KMS-11 (cell line): ENCODE results near the gene SPTB.

Experiments used
- H2AFZ ChIP-seq: fragments of 200-600 bp; sonication (generic); 2 replicates; pipeline ENCODE4 v1.6.1; 2016; ENCODE audit warnings: antibody characterized with exemption, mixed run types, low read depth
- H3K27ac ChIP-seq: fragments of 200-600 bp; sonication (generic); 2 replicates; pipeline ENCODE4 v1.6.1; 2016; ENCODE audit warnings: mild to moderate bottlenecking, mixed run types
- H3K27me3 ChIP-seq: fragments of 200-600 bp; sonication (generic); 2 replicates; pipeline ENCODE4 v1.6.1; 2017; ENCODE audit warnings: mild to moderate bottlenecking, low read depth, mixed run types, moderate library complexity; ENCODE audit not compliant: insufficient read depth
- H3K36me3 ChIP-seq: fragments of 200-600 bp; sonication (generic); 2 replicates; pipeline ENCODE4 v1.6.1; 2017; ENCODE audit warnings: mild to moderate bottlenecking, mixed run types; ENCODE audit not compliant: insufficient read depth
- H3K4me1 ChIP-seq: fragments of 200-600 bp; sonication (generic); 2 replicates; pipeline ENCODE4 v1.6.1; 2016; ENCODE audit warnings: mild to moderate bottlenecking, low read depth, mixed run types; ENCODE audit not compliant: poor library complexity, severe bottlenecking
- H3K4me2 ChIP-seq: fragments of 200-600 bp; sonication (generic); 2 replicates; pipeline ENCODE4 v1.7.0; 2016; ENCODE audit warnings: mild to moderate bottlenecking, mixed run types
- H3K4me3 ChIP-seq: fragments of 200-600 bp; sonication (generic); IDR thresholded peaks from 2 replicates; pipeline ENCODE4 v1.6.1; 2017; ENCODE audit warnings: low read depth, low read length, mixed read lengths; ENCODE audit not compliant: insufficient read depth
- H3K79me2 ChIP-seq: fragments of 200-600 bp; sonication (generic); 2 replicates; pipeline ENCODE4 v1.6.1; 2016; ENCODE audit warnings: low read depth, mixed run types; ENCODE audit not compliant: insufficient read depth
- H3K9ac ChIP-seq: fragments of 200-600 bp; sonication (generic); 2 replicates; pipeline ENCODE4 v1.6.1; 2016; ENCODE audit warnings: mild to moderate bottlenecking, mixed run types
- H4K20me1 ChIP-seq: fragments of 200-600 bp; sonication (generic); 2 replicates; pipeline ENCODE4 v1.6.1; 2016; ENCODE audit warnings: mild to moderate bottlenecking, mixed run types; ENCODE audit not compliant: insufficient read depth
- TF ChIP-seq, protein P1 (sequence below): fragments of 200-600 bp; sonication (generic); conservative IDR thresholded peaks from 2 replicates; pipeline ENCODE4 v1.6.1; 2017; ENCODE audit warnings: low read depth, mild to moderate bottlenecking, antibody characterized with exemption, low read length, moderate library complexity, mixed read lengths

Gene SPTB

DNA sequence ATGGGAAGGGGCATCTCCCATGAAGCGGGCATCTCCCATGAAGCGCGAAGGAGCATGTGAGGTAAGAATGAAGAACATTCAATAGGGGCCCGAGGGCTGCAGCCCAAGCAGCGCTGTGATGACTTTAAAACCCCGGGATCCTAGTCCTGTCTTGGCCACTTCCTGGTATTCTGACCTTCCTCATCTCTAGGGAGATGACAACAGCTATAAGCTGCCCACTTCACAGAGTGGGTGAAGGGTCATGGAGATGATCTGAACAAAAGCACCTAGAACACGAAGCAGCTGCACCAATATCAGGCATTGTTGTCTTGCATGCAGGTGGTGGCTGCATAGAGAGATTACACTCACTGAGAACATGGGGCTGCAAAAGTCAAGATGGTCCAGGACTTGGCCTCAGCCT lies 64.5 kb downstream of the SPTB start:
- H3K9ac ChIP-seq = no peak overlapping the region
- no peak overlapping the region for H3K4me3 ChIP-seq
- no peaks in the 10 kb centered on the region for H3K36me3 ChIP-seq
- H2AFZ ChIP-seq = no peak overlapping the region
- H3K27ac ChIP-seq = no peak overlapping the region
- no peak overlapping the region for H3K4me2 ChIP-seq
- H3K4me1 ChIP-seq = peaks cover 18% of the 10 kb centered on the region
- no peaks in the 10 kb centered on the region for H3K27me3 ChIP-seq
- no peaks in the 10 kb centered on the region for H3K79me2 ChIP-seq
- no peaks in the 10 kb centered on the region for H4K20me1 ChIP-seq
- TF ChIP-seq, protein P1, sequence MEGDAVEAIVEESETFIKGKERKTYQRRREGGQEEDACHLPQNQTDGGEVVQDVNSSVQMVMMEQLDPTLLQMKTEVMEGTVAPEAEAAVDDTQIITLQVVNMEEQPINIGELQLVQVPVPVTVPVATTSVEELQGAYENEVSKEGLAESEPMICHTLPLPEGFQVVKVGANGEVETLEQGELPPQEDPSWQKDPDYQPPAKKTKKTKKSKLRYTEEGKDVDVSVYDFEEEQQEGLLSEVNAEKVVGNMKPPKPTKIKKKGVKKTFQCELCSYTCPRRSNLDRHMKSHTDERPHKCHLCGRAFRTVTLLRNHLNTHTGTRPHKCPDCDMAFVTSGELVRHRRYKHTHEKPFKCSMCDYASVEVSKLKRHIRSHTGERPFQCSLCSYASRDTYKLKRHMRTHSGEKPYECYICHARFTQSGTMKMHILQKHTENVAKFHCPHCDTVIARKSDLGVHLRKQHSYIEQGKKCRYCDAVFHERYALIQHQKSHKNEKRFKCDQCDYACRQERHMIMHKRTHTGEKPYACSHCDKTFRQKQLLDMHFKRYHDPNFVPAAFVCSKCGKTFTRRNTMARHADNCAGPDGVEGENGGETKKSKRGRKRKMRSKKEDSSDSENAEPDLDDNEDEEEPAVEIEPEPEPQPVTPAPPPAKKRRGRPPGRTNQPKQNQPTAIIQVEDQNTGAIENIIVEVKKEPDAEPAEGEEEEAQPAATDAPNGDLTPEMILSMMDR = no peak

DNA sequence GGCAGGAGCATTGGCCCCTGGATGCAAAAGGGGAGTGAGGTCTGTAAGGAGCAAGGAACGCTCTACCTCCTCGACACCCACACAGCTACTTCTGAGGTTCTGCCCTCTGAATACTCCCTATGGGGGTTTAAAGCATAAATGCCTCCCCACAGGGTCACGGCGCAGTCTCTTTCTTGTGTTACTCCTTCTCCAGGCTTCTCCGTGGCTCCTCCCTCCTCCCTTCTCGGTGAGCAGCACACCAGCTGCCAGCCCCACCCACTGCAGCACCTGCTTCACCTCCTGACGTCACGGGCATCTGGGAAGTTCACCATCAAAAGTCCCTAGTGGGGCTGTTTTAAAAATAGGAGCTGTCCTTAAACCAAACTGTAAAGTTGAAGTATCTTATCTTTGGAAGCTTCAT lies 67.3 kb downstream of the SPTB start:
- Histone ChIP-seq H4K20me1 (no peaks in the 10 kb centered on the region), H3K4me1 (peaks cover 18% of the 10 kb centered on the region), H3K27ac (no peak overlapping the region), H3K4me3 (no peak overlapping the region), H3K79me2 (no peaks in the 10 kb centered on the region), H3K27me3 (no peaks in the 10 kb centered on the region), H3K36me3 (no peaks in the 10 kb centered on the region), H2AFZ (peak overlapping the region; percentile 53; the same call in 1 of the 2 replicates), H3K9ac (no peak overlapping the region), H3K4me2 (peak overlapping the region; percentile 23)
- TF ChIP-seq, protein P1 = no peak

DNA sequence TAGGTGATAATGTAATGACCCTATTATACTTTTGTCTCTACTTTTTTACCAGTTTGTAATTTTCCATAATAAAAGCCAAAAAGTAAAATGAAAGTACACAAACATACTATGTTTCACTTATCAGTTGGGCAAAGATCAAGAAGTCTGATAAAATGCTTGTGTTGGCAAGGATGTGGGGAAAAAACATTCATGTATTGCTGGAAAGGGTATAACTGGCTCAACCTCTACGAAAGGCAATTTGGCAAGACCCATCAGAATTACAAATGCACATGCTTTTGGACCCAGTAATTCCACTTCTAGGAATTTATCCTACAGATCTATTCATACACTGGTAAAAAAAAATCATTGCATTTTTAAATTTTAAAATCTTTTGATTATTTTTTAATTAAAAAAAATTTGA lies 68.0 kb downstream of the SPTB start:
- no peaks in the 10 kb centered on the region for H3K79me2 ChIP-seq
- H3K4me2 ChIP-seq = no peak overlapping the region
- no peaks in the 10 kb centered on the region for H4K20me1 ChIP-seq
- no peak overlapping the region for H3K27ac ChIP-seq
- H2AFZ ChIP-seq = no peak overlapping the region
- H3K4me1 ChIP-seq = peaks cover 18% of the 10 kb centered on the region
- H3K27me3 ChIP-seq = no peaks in the 10 kb centered on the region
- H3K4me3 ChIP-seq = no peak overlapping the region
- H3K9ac ChIP-seq = no peak overlapping the region
- TF ChIP-seq, protein P1 = no peak
- H3K36me3 ChIP-seq = no peaks in the 10 kb centered on the region

DNA sequence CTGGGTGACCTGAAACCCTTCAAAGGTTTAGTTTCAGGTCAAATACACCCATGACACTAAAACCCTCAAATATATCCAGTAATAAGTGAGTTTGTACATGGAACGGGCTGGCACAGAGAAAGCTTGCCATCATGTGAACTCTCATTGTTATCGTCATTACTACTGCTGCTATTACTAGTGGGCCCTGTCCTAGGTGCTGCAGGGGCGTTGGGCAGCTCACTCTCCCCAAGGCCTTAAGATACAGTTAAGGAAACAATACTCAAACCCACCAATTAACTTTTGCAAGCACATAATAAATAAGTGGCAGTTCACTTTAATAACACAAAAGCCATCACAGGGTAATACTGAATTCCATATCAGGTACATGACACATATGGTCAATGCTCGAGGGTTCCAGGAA lies 71.3 kb downstream of the SPTB start:
- H2AFZ ChIP-seq = no peak overlapping the region
- H3K9ac ChIP-seq = no peak overlapping the region
- H3K79me2 ChIP-seq = no peaks in the 10 kb centered on the region
- H3K27me3 ChIP-seq = no peaks in the 10 kb centered on the region
- no peaks in the 10 kb centered on the region for H3K36me3 ChIP-seq
- H3K4me3 ChIP-seq = no peak overlapping the region
- TF ChIP-seq, protein P1 = no peak
- no peak overlapping the region for H3K4me2 ChIP-seq
- H3K4me1 ChIP-seq = peaks cover 18% of the 10 kb centered on the region
- no peaks in the 10 kb centered on the region for H4K20me1 ChIP-seq
- H3K27ac ChIP-seq = no peak overlapping the region

DNA sequence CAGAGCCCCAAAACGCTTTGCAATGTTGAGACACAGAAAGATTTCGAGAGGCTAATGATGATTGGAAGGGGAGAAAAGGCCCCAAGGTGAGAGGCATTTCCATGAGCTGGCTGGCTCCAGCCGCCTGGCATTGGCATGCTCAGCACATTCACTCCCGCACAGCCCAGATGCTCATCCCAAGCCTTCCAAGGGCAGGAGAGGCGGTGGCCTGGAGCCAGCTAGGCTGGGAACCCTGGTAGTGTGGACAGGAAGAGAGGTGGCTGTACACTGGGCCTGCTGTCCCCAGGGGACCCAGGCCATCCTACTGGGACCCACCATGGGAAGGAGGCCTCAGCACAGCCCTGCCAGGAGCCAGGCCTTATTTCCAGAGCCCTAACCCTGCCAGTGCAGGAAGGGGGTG lies 72.2 kb downstream of the SPTB start:
- H3K9ac ChIP-seq = no peak overlapping the region

More for the DNA sequence above, 72.2 kb downstream of the SPTB start:
- TF ChIP-seq, protein P1 = no peak
- H3K4me1 ChIP-seq = peaks cover 11% of the 10 kb centered on the region
- no peaks in the 10 kb centered on the region for H4K20me1 ChIP-seq
- no peaks in the 10 kb centered on the region for H3K79me2 ChIP-seq
- no peak overlapping the region for H3K27ac ChIP-seq
- H3K36me3 ChIP-seq = no peaks in the 10 kb centered on the region
- no peak overlapping the region for H3K4me3 ChIP-seq
- H2AFZ ChIP-seq = no peak overlapping the region
- H3K4me2 ChIP-seq = no peak overlapping the region
- no peaks in the 10 kb centered on the region for H3K27me3 ChIP-seq
